GM12875 (cell line): ENCODE measurements around the gene PRR15L.

Experiments used
- H3K4me3 ChIP-seq: one replicate; pipeline ENCODE4 v1.5.1; 2011; ENCODE audit warnings: low read depth, low read length, control low read depth
- TF ChIP-seq, protein P1 (sequence below): IDR thresholded peaks from 2 replicates; pipeline ENCODE4 v1.5.1; 2011; ENCODE audit warnings: low read depth, mild to moderate bottlenecking, control low read depth, inconsistent platforms, low read length, moderate library complexity, borderline replicate concordance; ENCODE audit not compliant: insufficient read depth

PRR15L gene

DNA sequence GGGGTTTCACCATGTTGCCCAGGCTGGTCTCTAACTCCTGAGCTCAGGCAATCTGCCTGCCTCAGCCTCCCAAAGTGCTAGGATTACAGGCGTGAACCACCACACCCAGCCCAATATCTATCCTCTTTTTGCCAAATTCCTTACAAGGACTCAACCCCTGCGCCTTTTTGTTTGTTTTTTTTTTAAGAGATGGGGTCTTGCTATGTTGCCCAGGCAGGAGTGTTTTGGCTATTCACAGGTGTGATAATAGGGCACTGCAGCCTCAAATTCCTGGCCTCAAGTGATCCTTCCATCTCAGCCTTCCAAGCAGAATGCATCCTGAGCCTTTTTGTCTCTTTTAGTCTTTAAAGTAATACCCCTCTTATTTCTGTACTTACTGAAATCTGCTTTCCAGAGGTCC lies 44.6 kb downstream of the PRR15L start:
- no peak overlapping the region for H3K4me3 ChIP-seq
- TF ChIP-seq, protein P1, sequence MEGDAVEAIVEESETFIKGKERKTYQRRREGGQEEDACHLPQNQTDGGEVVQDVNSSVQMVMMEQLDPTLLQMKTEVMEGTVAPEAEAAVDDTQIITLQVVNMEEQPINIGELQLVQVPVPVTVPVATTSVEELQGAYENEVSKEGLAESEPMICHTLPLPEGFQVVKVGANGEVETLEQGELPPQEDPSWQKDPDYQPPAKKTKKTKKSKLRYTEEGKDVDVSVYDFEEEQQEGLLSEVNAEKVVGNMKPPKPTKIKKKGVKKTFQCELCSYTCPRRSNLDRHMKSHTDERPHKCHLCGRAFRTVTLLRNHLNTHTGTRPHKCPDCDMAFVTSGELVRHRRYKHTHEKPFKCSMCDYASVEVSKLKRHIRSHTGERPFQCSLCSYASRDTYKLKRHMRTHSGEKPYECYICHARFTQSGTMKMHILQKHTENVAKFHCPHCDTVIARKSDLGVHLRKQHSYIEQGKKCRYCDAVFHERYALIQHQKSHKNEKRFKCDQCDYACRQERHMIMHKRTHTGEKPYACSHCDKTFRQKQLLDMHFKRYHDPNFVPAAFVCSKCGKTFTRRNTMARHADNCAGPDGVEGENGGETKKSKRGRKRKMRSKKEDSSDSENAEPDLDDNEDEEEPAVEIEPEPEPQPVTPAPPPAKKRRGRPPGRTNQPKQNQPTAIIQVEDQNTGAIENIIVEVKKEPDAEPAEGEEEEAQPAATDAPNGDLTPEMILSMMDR = no peak

DNA sequence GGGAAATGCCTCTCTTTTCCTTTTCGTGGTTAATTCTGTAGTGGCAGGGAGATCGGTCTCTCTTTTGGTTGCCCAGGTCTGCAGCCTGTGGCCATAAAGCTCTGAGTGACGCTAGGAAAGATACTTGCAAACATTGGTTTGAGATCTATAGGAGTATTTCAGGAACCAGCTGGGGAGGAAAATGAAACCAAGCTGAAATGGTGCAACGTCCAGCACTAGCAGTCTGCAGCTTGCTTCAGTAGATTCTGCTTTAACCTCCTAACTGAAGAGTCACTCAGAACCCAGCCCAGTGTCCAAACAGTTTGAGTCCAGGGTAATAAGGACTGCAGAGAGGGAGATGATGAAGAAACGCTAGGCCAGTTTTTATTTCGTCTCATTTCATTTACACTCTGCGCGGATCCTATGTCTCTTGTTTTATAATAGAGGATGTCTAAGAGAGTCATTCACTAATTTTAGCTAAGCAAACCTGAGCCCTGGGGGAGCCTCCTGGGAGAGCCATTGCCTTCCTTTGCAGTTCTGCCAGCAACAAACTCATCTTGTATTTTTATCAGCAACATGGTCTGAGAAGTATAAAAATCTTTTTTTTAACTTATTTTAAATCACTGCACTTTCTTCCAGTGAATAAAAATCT lies 49.6 kb downstream of the PRR15L start:
- TF ChIP-seq, protein P1 = no peak
- H3K4me3 ChIP-seq = no peak overlapping the region

DNA sequence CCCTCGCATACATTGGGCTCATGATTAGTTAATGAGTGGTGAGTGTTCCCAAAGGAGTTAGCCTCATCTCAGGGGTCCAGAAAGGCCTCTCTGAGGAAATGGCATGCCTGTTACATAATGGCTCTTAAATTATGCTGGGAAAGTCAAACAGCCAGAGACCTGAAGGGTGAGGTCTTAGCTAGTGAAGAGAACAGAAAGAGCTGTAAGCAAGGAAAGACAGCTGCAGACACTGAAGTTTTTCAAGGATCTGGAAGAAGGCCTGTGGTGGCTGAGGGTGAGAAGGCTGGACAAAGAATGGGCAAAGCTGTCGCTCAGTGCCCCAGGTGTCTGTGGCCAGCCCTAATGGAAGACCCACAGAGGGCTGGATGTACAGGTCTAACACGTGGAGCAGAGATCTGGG lies 51.2 kb downstream of the PRR15L start:
- H3K4me3 ChIP-seq = no peak overlapping the region
- TF ChIP-seq, protein P1 = no peak

DNA sequence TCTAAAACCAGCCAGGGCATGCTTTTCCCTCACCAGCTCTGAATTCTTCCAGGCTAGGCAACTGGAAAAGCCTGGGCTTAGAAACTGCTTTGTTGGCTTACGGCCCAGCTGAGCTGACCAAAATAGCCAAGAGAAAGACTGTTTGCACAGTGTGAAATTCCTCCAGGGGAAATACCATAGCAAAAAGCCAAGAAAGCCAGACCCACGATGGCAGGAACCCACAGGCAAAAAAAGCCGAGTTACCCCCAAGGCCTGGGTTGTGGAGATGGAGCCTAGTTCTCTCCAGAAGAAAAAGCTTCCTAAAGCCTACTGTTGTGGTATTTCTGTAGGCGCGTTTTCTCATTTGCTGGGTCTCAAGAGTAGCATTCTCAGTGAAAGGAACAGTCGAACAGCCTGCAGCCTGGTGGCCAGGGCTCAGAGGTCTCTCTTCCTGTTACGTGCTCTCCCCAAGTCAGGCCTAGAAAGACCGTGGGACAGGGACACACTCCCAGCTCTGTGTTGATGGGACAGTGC lies 52.4 kb downstream of the PRR15L start:
- H3K4me3 ChIP-seq = no peak overlapping the region
- TF ChIP-seq, protein P1 = no peak

DNA sequence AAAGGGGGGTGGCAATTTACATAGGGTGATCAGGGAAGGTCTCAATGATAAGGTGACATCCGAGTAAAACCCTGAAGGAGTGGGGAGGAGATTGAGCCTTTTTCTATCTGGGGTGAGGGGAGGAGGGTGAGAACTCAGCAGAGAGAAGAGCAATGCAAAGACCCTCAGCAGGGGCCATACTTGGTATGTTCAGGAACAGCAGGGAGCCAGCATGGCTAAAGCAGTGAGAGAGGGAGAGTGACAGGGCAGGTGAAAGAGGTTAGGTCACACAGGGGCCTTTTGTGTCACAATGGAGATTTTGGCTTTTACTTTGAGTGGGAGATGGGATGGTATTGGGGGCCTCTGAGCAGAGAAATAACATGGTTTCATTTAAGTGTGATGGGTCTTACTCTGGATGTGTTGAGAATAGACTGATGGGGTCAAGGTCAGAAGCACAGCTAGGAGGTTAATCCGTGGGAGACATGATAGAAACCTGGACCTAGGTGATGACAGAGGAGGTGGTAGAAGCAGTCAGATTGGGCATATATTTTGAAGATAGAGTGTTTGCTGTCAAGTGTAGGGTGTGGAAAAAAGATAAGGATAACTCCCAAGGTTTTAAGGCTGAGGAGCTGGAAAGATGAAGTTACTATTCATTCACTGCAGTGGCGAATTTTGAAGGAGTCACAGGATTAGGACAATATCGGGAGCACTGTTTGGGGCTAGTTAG lies 55.5 kb downstream of the PRR15L start:
- TF ChIP-seq, protein P1 = no peak

More for the DNA sequence above, 55.5 kb downstream of the PRR15L start:
- H3K4me3 ChIP-seq = no peak overlapping the region
